NCI-H1694 (cell line): ENCODE data around the gene KRTAP1-4.
"Not testable (repeated sequence)": the region's sequence is repeated elsewhere in the genome, so short reads cannot be mapped to it uniquely, and the experiment has no call there.

ENCODE experiments used
- DNase-seq: peaks from one replicate; lab custom pipeline; 2025; lab: John Stamatoyannopoulos, UW

KRTAP1-4 gene

DNA sequence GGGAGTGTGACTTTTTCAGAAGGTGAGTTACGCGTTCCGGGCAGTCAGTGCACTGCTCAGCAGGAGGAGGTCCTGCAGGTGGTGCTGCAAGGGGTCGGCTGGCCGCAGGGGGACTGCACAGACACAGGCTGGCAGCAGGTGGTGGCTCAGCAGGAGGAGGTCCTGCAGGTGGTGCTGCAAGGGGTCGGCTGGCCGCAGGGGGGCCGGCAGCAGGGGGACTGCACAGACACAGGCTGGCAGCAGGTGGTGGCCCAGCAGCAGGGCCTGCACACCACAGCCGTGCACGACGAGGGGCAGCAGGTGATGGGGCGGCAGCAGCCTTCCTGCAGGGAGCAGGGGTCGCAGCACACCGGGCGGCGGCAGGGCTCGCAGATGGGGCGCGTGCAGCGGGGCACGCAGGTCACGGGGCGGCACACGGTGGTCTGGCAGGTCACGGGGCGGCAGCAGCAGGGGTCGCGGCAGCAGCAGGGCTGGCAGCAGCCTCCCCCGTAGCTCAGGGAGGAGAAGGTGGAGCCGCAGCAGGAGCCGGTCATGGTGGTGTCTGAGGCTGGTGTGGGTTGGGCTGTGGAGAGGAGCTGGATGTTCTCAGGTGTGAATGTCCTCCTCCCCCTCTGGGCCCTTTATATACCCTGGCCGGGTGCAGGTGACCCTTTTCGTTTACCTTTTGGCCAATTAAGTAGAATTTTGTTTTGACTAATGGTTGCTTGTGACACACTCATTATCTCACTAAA, 16.9 kb upstream of the KRTAP1-4 start, which contains the start of gene KRTAP2-1:
TSS of gene KRTAP2-1 (minus strand) at position 582 of the 731 bp plus-strand sequence. CDS start at position 533, 49 bp downstream.
- DNase-seq = not testable (repeated sequence)

DNA sequence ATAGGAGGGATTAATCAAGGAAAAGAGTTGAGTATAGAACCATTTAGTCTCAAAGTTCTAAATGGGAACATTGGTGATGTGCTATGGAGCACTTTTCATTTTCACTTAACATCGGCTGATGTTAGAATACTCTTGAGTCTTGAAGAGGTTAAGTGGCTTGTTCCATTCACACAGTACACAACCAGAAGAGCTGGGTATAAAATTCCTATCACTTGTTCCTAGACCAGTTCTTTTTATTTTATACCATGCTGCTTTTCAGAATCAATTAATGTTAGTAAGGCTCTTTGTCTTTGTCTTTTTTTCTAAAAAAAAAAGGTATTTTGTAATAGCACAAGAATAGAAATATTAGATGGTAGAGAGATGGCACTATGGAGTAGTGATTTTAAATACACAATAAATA, 13.0 kb upstream of the KRTAP1-4 start:
- no peak for DNase-seq

DNA sequence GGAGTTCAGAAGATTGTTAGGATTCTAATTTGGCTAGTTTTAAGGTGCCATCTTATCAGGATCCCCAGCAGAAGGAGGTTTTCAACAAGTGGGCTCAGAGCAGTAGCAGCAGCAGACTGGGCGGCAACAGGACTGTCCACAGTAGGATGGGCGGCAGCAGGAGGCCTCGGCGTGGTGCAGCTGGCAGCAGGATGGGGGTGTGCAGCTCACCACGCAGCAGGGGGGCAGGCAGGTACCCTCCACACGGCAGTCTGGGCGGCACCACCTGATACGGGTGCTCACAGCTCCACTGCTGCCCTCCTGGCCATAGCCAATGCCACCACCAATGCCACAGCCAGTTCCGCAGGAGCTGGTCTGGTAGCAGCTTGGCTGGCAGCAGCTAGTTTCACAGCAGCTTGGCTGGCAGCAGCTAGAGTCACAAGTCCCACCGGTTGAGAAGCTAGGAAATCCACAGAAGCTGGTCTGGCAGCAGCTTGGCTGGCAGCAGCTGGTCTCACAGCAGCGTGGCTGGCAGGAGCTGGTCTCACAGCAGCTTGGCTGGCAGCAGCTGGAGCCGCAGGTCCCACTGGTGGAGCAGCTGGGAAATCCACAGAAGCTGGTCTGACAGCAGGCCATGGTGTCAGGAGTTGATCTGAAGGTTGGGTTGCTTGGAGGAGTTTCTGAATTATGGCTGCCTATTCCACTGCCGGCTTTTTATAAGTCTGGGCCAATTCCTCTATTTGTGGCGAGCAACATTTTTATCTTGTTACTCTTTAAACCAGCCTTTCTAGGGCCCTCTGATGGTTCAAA, 11.0 kb upstream of the KRTAP1-4 start, which contains the start of gene KRTAP1-1:
TSS of gene KRTAP1-1 (minus strand) at position 668 of the 789 bp plus-strand sequence. CDS start at position 615, 53 bp downstream.
- not testable (repeated sequence) for DNase-seq

DNA sequence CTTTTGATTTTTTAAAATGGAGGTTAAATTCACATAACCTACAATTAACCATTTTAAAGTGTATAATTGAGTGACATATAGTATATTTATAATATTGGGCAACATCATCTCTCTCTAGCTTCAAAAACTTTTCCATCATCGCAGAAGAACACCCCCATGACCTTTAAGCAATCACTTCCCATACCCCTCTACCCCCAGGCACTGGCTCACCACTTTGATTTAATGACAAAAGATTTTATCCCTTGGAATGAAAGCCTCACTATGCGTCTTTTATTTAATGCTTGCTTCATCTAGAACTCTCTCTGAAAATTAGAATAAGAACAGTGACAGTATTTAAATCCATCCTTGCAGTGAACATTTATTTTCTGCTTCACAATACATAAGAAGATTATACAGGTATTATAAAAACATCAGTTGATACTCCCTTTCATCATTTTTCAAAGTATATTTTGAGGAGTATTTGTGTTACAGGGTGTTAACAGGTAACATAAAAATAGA, 7.9 kb upstream of the KRTAP1-4 start:
- no peak for DNase-seq

DNA sequence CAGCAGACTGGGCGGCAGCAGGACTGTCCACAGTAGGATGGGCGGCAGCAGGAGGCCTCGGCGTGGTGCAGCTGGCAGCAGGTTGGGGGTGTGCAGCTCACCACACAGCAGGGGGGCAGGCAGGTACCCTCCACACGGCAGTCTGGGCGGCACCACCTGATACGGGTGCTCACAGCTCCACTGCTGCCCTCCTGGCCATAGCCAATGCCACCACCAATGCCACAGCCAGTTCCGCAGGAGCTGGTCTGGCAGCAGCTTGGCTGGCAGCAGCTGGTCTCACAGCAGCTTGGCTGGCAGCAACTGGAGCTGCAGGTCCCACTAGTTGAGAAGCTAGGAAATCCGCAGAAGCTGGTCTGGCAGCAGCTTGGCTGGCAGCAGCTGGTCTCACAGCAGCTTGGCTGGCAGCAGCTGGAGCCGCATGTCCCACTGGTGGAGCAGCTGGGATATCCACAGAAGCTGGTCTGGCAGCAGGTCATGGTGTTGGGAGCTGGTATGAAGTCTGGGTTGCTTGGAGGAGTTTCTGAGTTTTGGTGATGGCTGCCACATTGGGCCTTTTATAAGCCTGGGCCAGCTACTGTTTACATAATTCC, 4.4 kb upstream of the KRTAP1-4 start, which contains the start of gene KRTAP1-3:
TSS of gene KRTAP1-3 (minus strand) at position 529 of the 590 bp plus-strand sequence. CDS start at position 476, 53 bp downstream.
- not testable (repeated sequence) for DNase-seq

DNA sequence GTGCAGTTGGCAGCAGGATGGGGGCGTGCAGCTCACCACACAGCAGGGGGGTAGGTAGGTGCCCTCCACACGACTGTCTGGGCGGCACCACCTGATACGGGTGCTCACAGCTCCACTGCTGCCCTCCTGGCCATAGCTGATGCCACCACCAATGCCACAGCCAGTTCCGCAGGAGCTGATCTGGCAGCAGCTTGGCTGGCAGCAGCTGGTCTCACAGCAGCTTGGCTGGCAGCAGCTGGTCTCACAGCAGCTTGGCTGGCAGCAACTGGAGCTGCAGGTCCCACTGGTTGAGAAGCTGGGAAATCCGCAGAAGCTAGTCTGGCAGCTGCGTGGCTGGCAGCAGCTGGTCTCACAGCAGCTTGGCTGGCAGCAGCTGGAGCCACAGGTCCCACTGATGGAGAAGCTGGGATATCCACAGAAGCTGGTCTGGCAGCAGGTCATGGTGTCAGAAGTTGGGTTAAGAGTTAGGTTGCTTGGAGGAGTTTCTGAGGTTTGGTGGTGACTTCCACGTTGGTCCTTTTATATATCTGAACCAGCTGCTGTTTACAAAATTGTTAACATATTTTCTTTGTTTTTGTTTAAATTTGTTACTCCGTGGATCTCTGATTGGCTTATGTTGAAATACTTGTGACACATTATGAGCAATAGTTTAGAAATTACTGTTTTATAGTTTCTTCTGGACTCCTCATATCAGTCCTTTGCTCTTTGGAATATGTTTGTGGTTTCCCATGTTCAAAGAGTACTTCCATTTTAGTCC, 3.1 kb downstream of the KRTAP1-4 start, which contains the start of gene KRTAP1-5:
TSS of gene KRTAP1-5 (minus strand) at position 494 of the 757 bp plus-strand sequence. CDS start at position 441, 53 bp downstream.
- DNase-seq = no peak

DNA sequence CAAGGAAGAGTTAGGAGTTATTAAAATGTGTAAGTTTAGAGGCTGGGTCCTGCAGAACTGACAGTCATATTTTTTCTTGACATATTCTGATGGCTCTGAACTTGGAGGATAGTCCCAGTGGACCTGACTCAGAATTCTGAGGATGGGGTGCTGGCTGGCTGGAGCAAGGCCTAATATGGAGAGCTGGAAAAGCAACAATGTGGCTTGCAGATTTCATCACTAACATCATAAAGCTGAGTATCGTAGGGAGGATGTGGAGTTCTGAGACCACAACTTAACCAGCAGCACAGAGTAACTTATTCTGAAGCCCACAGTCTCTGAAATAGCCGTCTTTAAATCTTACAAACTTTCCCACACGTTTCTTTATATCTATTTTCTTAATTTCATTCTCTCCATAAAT, 5.3 kb downstream of the KRTAP1-4 start:
- no peak for DNase-seq

DNA sequence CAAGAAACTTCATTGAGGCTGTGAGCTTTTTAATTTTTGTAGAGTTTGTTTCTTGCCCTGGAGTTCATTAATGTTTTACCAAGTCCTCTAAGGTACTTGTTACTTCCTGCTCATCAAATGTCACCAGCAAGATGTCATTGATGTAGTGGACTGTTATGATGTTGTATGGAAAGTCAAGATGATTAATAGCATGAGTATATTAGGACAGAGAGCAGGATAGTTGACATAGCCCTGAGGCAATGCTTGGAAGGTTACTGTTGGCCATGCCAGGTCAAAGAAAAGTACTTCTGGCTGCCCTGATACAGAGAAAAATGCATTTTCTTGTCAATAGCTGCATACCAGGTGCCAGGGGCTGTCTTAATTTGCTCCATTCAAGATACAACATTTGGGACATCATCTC, 9.7 kb downstream of the KRTAP1-4 start:
- no peak for DNase-seq

GRCh38 chr17:41019415-41019814, 10.6 kb downstream of the KRTAP1-4 start:
- no peak for DNase-seq

DNA sequence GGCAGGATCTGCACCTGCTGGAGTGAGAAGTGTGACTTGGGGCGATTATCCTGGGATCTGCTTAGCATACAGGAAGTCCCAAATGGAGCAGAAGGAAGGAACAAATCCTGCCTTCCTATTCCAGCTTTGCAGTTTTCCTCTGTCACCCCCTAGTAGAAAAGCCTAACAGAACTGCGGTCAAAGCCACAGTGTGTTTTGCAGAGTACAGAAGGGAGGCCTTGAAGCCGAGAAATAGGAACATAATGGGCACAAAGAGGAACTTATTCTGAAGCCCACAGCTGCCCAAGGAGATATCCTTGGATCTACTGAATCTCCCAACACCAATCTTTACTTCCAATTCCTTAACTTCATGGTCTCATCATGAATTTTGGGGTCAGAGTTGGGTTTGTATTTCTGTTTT, 11.5 kb downstream of the KRTAP1-4 start:
- DNase-seq = no peak

DNA sequence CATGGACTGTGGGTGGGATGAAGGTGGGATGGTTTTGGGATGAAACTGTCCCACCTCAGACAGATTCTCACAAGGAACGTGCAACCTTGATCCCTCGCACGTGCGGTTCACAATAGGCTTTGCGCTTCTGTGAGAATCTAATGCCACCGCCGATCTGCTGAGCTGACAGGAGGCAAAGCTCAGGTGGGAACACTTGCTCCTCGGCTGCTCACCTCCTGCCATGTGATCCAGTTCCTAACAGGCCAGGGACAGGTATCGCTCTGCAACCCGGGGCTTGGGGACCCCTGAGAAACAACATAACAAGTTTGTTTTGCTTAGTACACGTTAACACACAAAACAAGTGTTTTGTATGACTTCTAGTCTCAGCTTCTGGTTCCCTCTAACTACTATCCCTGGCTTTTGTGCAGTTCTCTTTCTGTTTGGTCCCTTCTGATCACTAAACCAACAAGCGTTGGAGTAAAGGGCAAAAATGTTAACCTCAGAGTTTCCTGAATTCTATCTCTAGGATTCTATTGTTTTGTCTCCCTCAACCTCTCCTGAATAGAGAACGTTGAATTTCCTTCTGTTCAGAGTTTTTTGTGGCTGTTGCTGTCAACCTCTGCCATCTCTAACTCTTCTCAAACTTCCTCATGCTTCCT, 13.3 kb downstream of the KRTAP1-4 start:
- DNase-seq = no peak

DNA sequence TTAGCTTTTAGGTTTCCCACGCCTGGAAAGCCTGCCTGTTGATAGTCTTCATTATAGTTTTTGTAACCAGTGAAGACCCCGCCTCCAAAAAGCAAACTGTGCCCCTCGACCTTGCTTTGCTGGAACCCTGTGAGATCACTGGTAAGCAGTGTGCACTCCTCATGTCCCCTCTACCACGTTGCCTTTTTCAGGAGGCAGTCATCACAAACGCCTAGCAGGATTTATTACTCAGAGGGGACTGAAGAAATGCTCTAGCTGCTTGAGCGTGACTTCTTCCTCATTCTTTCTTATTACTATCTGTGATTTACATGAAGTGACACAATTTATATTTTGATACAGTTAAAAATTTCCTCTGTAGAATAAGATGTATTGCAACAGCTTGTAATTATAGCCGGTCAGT, 14.5 kb downstream of the KRTAP1-4 start:
- no peak for DNase-seq

- DNase-seq = no peak
These were observed 16.4 kb downstream of the KRTAP1-4 start for GRCh38 chr17:41013606-41014005.

- no peak for DNase-seq
These were observed 16.8 kb downstream of the KRTAP1-4 start for GRCh38 chr17:41013181-41013580.

DNA sequence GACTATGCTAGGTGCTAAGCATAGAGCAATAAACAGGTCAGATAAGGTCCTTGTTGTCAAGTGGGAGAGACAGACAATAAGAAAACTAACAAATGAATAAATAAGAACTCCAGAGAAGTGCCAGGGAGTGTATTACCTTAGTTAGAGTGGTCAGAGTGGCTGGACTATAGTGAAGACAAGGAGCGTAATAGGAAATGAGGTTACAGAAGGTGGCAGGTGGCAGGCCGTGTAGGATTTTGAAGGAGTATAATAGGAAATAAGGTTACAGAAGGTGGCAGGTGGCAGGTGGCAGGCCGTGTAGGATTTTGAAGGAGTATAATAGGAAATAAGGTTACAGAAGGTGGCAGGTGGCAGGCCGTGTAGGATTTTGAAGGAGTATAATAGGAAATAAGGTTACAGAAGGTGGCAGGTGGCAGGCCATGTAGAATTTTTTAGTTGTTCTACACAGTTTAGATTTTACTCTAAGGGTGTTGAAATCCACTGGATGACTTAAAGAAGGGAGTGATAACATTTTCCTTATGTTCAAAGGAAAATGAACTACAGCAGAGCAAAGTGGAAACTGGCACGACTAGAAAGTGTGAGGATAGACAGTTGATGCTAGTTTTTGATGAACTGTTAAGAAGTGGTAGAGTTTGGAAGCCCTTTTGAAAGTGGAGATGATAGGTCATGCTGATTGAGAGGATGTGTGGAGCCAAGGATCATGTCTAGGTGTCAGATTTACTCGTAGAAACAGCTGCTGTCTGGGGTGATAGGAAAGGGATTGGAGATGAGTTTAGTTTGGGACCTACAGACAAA, 17.5 kb downstream of the KRTAP1-4 start:
- DNase-seq = no peak

DNA sequence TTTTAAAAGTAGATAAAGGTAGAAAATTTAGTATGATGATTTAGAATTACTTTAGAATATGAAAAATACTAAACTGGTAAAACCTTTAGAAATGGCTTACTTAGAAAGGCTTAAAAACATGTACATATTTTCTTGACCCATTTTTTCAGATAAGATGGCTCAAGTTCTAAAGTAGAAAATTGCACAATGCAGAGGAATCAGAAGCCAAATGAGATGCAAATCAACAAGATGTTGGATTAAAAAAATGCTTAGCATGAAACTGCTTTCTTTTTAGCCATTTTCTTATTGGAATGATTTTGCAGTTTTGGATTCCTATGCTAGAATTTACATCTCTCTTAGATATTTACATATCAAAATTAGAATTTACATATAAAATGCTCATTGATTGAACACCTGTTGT, 19.6 kb downstream of the KRTAP1-4 start:
- no peak for DNase-seq

GRCh38 chr17:41009936-41010335, 20.1 kb downstream of the KRTAP1-4 start:
- DNase-seq = no peak

DNA sequence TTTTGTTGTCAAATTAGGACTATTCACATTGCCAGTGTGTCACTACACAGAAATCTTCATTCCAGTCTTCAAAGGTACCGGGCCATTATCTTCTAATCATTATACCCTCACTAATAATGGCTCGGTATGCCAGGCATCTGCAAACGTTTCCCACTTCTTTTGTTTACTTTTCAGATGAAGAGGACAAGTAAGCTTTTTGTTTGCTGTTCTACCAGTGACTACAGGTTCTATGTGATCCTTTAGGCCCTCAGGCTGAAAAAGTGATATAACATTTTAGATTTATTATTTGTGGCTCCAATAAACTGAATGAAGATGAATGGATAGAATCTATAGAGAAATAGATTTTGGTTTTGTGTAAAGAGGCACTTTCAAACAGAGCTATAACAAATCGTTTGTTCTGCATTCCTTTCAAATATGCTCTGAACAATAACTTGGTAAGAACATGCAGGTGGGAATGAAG, 20.7 kb downstream of the KRTAP1-4 start:
- DNase-seq = no peak

GRCh38 chr17:41008811-41009210, 21.2 kb downstream of the KRTAP1-4 start, which contains the start of gene KRTAP3-1:
Gene KRTAP3-1, minus strand, starts transcription at chr17:41009128. Its CDS starts 54 bp downstream, at chr17:41009074.
- no peak for DNase-seq

GRCh38 chr17:41004397-41004796, 25.6 kb downstream of the KRTAP1-4 start:
- DNase-seq = no peak
